Right hindlimb (tissue), 1 donor: Measurements from ENCODE around the gene PTPN18.

ENCODE experiments used
- DNase-seq: peaks from one replicate; pipeline ENCODE4 v3.0.0-alpha.2; 2018

PTPN18 gene

GRCh38 chr2:130368786-130369185 is 12.9 kb downstream of the PTPN18 start:
- DNase-seq: no peak

DNA sequence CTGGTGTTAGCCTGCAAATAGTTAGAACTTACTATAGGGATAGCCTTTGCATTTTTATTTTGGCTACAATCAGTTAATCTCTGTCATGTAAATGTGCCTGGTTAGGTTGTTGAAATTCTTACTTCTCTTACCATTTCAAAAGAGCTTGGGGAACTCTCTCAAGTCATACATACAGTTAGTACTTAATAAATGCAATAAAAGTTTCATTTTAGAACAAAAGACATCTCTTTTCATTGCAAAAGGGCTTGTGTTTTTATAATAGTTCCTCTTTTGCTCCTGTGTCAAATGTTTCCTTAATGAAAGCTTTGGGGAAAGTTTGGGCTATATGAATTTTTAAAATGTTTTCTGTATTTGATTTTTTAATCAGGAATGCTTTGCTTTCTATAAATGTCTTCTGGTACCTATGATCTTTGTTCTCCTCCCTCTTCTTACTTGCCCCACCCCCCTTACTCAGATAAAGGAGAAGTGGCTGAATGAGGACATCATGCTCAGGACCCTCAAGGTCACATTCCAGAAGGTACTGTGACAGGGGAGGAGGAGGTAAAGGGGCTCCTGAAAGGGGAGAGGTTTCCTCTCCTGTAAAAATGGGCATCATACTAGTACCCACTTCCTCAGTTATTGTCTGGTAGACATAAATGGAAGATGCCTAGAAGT is 13.6 kb downstream of the PTPN18 start:
- no peak for DNase-seq

DNA sequence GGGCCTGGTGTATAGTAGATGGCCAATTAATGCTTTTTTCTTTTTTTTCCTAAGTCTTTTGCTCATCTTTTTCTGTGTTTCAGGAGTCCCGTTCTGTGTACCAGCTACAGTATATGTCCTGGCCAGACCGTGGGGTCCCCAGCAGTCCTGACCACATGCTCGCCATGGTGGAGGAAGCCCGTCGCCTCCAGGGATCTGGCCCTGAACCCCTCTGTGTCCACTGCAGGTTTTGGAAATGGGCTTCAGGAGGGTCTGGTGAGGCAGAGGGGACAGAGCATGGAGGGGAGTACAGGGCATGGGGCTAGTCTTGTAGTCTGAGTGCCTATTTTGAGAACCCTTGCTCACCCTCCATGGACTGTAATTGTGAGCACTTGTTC is 14.1 kb downstream of the PTPN18 start:
- no peak for DNase-seq

DNA sequence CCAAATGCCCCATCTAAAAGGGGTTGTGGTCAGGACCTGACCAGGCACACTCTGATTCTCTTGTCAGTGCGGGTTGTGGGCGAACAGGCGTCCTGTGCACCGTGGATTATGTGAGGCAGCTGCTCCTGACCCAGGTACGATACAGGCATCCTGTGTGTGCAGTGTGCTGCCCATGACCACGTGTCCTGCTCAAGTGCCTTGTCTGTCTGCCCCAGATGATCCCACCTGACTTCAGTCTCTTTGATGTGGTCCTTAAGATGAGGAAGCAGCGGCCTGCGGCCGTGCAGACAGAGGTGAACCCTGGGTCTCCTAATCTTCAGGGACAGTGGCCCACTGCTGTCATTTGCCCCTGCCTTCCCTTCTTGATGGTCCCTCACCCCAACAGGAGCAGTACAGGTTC is 14.6 kb downstream of the PTPN18 start:
- DNase-seq: no peak

DNA sequence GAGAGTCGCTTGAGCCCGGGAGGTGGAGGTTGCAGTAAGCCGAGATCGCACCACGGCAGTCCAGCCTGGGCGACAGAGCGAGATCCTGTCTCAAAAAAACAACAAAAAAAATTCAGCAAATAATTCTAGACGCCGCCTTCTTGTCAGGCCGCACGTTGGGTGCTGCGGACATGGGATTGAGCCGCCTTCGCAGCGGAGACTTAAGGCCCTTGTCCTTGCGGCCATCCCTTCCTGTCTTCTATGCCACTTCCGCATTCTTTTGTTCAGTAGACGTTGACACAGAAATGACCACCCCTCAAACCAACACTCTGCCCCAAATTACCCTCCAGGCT is 15.8 kb downstream of the PTPN18 start:
- no peak for DNase-seq

- peak; percentile 92 for DNase-seq
Observed at GRCh38 chr2:130372055-130372832, 16.4 kb downstream of the PTPN18 start.

- DNase-seq: no peak
Observed at GRCh38 chr2:130372833-130373807, 17.3 kb downstream of the PTPN18 start.

GRCh38 chr2:130373808-130374365 is 18.0 kb downstream of the PTPN18 start:
- no peak for DNase-seq

DNA sequence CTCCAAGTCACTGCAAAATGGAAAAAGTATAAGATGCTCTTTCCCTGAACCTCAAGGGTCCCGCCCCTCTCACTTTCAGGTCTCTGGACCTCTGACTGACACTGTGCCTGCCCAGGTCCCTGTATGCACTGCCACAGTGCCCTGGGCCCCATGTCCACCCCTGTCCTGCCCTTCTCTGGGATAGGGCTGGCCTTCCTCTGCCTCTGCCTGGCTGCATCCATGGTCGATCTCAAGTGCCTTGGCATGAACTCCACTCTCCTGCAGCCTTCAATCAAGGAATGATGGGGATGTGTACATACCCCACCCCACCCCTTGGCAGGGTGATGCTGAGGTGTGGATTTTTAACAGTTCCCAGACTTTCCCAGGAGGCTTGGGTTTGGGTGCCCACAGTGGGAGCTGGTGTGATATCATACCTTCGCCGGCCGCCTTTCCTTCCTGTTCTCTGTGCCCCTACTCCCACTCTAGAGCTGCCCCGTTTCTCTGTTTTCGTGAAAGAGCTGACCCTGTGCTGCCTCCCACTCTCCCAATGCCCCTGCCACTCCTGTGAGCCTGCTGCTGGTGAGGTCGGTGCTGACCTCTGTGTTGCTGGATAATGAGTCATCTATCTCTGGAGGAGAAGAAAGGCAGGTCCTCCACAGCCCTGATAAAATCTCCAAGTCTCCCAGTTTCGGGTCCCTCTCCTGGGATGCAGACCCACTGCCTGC is 18.9 kb downstream of the PTPN18 start:
- no peak for DNase-seq

DNA sequence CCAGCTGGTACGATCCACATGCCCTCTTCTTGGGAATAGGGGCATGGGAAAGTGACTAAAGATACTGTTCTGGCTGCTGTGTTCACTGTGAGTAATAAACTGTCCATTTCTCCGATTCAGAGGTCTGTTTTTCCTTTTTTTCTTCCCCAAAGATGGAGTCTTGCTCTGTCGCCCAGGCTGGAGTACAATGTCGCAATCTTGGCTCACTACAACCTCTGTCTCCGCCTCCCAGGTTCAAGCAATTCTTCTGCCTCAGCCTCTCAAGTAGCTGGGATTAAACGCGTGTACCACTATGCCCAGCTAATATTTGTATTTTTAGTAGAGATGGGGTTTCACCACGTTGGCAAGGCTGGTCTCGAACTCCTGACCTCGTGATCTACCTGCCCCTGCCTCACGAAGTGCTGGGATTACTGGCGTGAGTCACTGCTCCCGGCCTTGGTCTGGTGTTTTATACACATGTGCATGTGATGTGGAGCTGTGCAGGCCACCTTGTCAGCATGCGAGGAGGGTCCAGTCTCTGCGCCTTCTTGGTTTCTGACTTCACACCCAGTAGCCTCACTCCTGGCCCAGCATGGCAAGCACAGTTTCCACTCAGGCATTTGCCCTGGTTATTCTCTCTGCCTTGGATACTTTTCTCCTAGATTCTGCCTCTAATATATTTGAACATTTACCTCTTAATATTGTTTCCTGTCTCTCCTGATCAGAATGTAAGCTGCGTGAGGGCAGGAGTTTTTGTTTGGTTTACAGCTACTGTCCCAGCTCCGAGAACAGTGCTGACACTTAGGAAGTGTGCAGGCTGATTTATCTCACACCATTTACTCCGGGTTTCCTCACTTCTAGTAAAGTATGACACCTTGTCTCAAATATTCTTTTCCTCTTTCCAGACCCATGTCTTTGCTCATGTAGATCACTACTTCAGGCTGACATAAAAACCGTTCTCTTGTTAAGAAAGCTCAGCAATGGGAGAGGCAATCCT is 19.7 kb downstream of the PTPN18 start:
- DNase-seq: no peak

DNA sequence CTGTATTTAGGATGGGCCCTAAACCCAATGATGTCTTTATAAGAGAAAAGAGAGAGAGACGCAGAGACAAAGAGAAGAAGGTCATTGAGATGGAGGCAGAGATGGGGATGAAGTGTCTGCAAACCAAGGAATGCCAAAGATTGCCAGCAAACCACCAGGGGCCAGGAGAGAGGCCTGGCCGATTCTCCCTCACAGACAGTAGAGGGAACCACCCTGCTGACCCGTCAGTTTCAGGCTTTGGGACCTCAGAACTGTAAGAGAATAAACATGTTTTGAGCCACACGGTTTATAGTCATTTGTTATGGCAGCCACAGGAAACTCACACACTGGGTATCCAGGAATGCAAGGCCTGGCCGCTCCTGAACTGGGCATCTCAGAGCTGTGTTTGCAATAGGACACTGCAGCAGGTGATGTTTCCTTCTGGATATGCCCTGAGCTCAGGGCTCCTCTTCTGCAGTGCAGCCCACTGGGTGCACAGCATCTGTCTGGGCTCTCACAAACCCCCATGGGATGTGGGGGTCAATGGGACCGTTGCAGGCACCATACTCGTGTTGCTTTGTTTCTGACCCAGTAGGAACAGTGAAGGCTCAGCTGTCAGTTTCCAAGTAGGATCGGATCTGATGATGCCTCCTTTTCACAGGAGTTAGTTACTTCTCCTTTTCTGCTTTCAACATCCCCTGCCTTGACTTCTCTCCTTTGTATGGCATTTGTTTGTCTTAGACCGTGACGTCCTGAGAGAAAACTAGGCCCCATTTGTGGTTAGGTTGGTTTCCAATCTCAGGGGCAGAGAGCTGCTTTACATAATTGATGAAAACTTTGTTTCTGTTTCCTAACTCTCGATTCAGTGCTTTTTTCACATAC is 20.8 kb downstream of the PTPN18 start:
- no peak for DNase-seq

DNA sequence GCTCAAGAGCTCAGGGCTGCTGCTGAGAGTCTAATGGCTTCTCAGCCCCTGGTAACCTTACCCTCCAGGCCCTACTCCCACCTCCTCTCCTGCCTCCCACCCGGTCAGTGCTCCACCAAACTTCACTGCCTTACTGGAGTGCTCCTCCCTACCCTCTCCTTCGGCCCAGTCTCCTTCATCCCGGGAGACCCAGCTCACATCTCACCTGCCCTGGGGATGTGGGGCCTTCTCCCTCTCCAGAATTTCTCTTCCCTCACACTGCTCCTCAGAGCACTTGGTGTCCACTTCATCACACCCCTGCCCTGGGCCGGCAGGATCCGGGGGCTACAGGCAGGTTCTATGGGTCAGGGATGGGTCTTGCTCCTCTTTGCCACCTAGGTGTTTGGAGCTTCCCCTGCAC is 21.6 kb downstream of the PTPN18 start:
- no peak for DNase-seq

- no peak for DNase-seq
Observed at GRCh38 chr2:130378206-130378897, 22.5 kb downstream of the PTPN18 start.

GRCh38 chr2:130378898-130379214 is 23.0 kb downstream of the PTPN18 start:
- DNase-seq: no peak

- no peak for DNase-seq
Observed at GRCh38 chr2:130380096-130380934, 24.5 kb downstream of the PTPN18 start.

GRCh38 chr2:130381145-130381544 is 25.3 kb downstream of the PTPN18 start:
- DNase-seq: no peak

DNA sequence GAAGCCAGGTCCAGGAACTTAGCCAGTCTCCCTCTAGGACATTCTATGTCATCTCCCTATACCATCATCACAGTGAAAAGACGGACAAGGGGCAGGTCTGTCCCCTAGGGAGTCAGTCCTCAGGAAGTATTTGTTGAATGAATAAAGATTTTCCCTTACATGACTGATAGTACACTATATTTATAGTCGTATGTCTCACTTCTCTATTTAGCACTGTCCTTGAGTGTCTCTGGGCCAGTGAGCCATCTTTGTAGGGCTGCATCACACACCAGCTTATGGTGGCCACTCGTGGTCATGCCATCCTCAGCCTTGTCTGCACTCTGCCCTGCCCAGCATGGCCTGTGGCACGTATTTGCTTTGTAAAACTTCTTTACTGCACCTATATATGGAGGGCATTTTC is 25.8 kb downstream of the PTPN18 start:
- no peak for DNase-seq

DNA sequence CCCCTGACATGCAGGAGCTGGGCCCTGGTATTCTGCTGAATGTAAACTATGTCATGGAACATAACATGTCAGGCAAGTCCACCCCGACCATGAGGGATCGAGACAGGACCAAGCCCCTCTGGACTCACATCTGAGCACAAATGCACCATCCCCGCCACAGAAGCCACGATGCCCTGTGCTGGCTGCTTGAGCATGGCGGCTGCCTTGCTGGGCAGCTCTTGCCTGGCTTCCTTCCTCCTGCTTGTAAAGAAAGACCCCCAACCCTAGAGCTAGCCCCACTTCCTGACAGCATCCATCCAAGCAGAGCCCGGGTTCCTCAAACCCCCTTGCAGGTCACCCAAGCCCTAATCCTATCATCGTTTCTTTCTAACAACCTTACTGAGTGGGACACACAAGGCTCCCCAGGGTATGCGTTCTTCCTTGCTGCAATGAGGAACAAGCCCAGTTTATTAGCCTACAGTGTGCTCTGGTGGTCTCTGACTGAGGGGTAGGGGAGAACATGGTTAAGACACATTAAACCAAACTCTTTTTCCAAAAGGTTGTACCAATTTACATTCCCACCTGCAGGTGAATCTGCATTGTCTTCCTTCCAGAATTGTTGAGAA is 26.6 kb downstream of the PTPN18 start:
- DNase-seq: no peak

DNA sequence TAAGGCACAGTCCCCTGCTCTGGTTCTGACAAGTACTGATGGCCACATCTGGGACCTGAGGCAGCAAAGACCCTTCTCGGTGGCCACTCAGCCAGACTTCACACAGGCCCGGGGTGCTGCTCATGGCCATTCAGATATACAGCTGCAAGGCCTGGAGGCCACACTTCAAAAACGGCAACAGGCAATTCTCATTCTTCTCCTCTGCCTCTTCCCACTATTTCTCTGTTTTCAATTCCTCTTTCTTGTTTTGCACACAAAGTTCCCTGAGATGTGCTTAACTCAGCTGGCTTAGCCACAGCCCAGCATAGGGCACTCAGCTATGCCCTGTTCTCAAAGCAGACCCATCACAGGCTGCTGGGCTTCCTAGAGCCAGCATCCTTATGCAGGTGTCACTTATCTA is 29.9 kb downstream of the PTPN18 start:
- DNase-seq: no peak
